ENCODE measurements around the gene RAB13.

- no peak for TF ChIP-seq EZH2 (IDR thresholded peaks at IDR 0.05; ENCODE audit: insufficient read depth, low read length)
- TF ChIP-seq CTCF (IDR thresholded peaks at IDR 0.05; ENCODE audit: insufficient read depth, low read depth, low read length) = no peak
These were observed 9.1 kb upstream of the RAB13 start for GRCh38 chr1:153995202-153995601.
